ENCODE data around the gene SPP1. TPM values are rescaled to one million over a fixed set of nuclear protein-coding genes. Genes with fewer than 3 reads are reported as not detected.

Gene SPP1
- total and polyA plus RNA-seq, 9 of the 15 experiments (the other 6 are each of a cell fraction or from before 2014, with no cell fraction given) = 0.10 to 0.64 TPM; not detected in 7

DNA sequence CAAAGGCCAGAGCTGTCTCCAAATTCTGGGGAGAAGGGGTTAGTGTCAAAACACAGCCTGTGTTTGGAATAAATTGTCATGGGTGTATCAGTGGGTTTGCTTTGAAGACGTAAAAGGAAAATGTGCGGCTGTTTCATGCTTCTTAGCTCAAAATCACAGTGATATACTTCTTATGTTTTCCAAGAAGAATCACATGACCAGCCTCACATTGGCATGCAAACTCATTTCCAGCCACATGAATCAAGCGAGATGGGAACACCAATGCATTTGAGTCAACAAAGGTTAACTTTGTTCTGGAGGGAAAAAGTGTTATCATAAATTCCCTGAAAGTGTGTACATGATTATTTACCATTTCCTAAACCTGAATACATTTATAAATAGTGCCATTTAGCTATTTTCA lies 19.0 kb upstream of the SPP1 start (continued):
- TF ChIP-seq PRDM10 (IDR thresholded peaks at IDR 0.05; ENCODE audit: partially characterized antibody) (no peak), TEAD4 (IDR thresholded peaks at IDR 0.05; ENCODE audit: low read length) (no peak), TEAD4 (CRISPR knock-in tag; IDR thresholded peaks at IDR 0.05; ENCODE audit: borderline replicate concordance) (no peak)

DNA sequence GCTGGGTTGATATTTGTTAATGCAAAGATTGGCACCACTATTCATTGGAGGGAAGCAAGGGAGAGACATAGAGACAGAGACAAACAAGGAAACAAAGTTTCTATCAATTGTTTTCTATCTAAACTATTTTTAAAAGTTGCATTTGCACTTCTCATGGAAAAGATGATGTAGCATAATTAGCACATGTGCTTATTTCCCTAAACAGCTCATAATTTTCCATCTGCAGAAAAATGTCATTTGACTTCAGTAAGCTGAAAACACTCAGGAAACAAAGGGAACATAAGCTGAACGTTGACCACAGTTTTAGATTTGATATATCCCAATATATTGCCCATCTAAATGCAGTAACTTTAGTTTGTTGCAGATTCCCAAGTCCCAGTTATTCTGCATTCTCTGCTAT lies 18.5 kb upstream of the SPP1 start:
- TF ChIP-seq MCM3 (IDR thresholded peaks at IDR 0.05) = no peak
- no peak for TF ChIP-seq ATF1 (CRISPR knock-in tag; IDR thresholded peaks at IDR 0.05)
- TF ChIP-seq ATF1 (tag; IDR thresholded peaks at IDR 0.05) = no peak
- TF ChIP-seq ZNF197 (CRISPR knock-in tag; IDR thresholded peaks at IDR 0.05; ENCODE audit: low read depth) = no peak
- no peak for TF ChIP-seq ZNF639 (CRISPR knock-in tag; conservative IDR thresholded peaks at IDR 0.05 in 1 of 2, IDR thresholded peaks at IDR 0.05 in 1 of 2)
- TF ChIP-seq CREBBP (IDR thresholded peaks at IDR 0.05; ENCODE audit: low read depth, low read length) = no peak
- no peak for TF ChIP-seq ZNF444 (CRISPR knock-in tag; IDR thresholded peaks at IDR 0.05)
- TF ChIP-seq U2AF2 (optimal IDR thresholded peaks at IDR 0.05; ENCODE audit: low read depth, low read length) = no peak
- no peak for TF ChIP-seq YY1 (IDR thresholded peaks at IDR 0.05; ENCODE audit: borderline replicate concordance in 1 of 3, control insufficient read depth in 1 of 3, extremely low read depth in 1 of 3, insufficient read depth in 3 of 3, insufficient read length in 1 of 3, insufficient replicate concordance in 2 of 3, low read depth in 1 of 3, low read length in 2 of 3)
- TF ChIP-seq ZNF584 (CRISPR knock-in tag; IDR thresholded peaks at IDR 0.05; ENCODE audit: low read depth) = no peak
- no peak for TF ChIP-seq ZNF561 (CRISPR knock-in tag; conservative IDR thresholded peaks at IDR 0.05)
- no peak for TF ChIP-seq ZFX (CRISPR knock-in tag; IDR thresholded peaks at IDR 0.05)
- TF ChIP-seq, protein P1, sequence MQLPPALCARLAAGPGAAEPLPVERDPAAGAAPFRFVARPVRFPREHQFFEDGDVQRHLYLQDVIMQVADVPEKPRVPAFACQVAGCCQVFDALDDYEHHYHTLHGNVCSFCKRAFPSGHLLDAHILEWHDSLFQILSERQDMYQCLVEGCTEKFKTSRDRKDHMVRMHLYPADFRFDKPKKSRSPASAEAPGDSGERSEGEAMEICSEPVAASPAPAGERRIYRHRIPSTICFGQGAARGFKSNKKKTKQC (CRISPR knock-in tag; IDR thresholded peaks at IDR 0.05) = no peak
- TF ChIP-seq KLF13 (tag; IDR thresholded peaks at IDR 0.05; ENCODE audit: borderline replicate concordance, low read depth) = no peak
- CTCF ChIA-PET (ENCODE audit: low intra/inter-chr PET ratio) = no interaction called here
- Histone ChIP-seq H3K9me1 (ENCODE audit: control insufficient read depth, insufficient read depth, low read length) (no peaks in the 10 kb centered on the region), H4K20me1 (replicated peaks; ENCODE audit: control insufficient read depth, insufficient read depth, low read length) (no peaks in the 10 kb centered on the region), H3K27me3 (ENCODE audit: control insufficient read depth in 2 of 2, insufficient read depth in 2 of 2, low read length in 2 of 2) (no peaks in the 10 kb centered on the region), H3K79me2 (ENCODE audit: control insufficient read depth, insufficient read depth, low read length) (no peaks in the 10 kb centered on the region), H3K27ac (ENCODE audit: extremely low read depth, low read depth, low read length) (no peak overlapping the region), H3K9ac (ENCODE audit: insufficient read depth in 1 of 2, low read depth in 2 of 2, low read length in 2 of 2) (no peak overlapping the region), H3K4me3 (no peak overlapping the region), H3K4me1 (replicated peaks in 1 of 2; ENCODE audit: control insufficient read depth in 2 of 2, insufficient read depth in 2 of 2, low read length in 2 of 2) (no peaks in the 10 kb centered on the region), H3K36me3 (ENCODE audit: control insufficient read depth, insufficient read depth, low read length) (no peaks in the 10 kb centered on the region), H3K4me2 (ENCODE audit: insufficient read depth, low read length) (no peak overlapping the region), H3K9me3 (replicated peaks; ENCODE audit: control insufficient read depth, insufficient read depth, low read depth, low read length) (no peaks in the 10 kb centered on the region), H2AFZ (ENCODE audit: low read depth, low read length) (no peak overlapping the region)
- 4% methylated on average over 1 of the region's 1 CpG for WGBS (ENCODE audit: insufficient coverage, low coverage, missing lambda C conversion rate)
- no peak for ATAC-seq
- DNase-seq (ENCODE audit: extremely low read depth in 1 of 4, low spot score in 3 of 4) = no peak
- POLR2A ChIA-PET = no interaction called here
- no peak for FAIRE-seq
- BruUV-seq (replicated peaks) = no TSS peak
- in situ Hi-C loops (cut with MboI) = no loop called here
- intact Hi-C loops (cut with micrococcal nuclease) = no loop called here

Measured in K562 (cell line).